IPS DF 19.7 (cell line): Measurements from ENCODE around the gene PRPH2.
A peak's percentile ranks its signal among the peaks of the same experiment; 100 is the strongest.

ENCODE experiments used
- DNase-seq: peaks from one replicate; pipeline ENCODE4 v3.0.0-alpha.2; 2013; ENCODE audit warnings: low read depth, low spot score

Gene PRPH2

GRCh38 chr6:42722497-42722896, at the start of gene PRPH2:
TSS of gene PRPH2 (minus strand) at chr6:42722597. CDS start at chr6:42722334, 263 bp downstream.
- DNase-seq = no peak

- DNase-seq = no peak
These were observed 49.3 kb upstream of the PRPH2 start for GRCh38 chr6:42771741-42772100.

- no peak for DNase-seq
These were observed 47.4 kb upstream of the PRPH2 start for GRCh38 chr6:42769836-42770235.

GRCh38 chr6:42769051-42769450, 46.7 kb upstream of the PRPH2 start:
- no peak for DNase-seq

- no peak for DNase-seq
These were observed 43.8 kb upstream of the PRPH2 start for GRCh38 chr6:42766163-42766670.

- DNase-seq = no peak
These were observed 42.7 kb upstream of the PRPH2 start for GRCh38 chr6:42764911-42765648.

GRCh38 chr6:42762950-42763349, 40.6 kb upstream of the PRPH2 start:
- no peak for DNase-seq

- DNase-seq = no peak
These were observed 40.0 kb upstream of the PRPH2 start for GRCh38 chr6:42762426-42762859.

- no peak for DNase-seq
These were observed 39.1 kb upstream of the PRPH2 start for GRCh38 chr6:42761287-42762067.

GRCh38 chr6:42758756-42759430, 36.5 kb upstream of the PRPH2 start:
- no peak for DNase-seq

- DNase-seq = no peak
These were observed 34.3 kb upstream of the PRPH2 start for GRCh38 chr6:42756722-42757121.

GRCh38 chr6:42754759-42755158, 32.4 kb upstream of the PRPH2 start:
- DNase-seq = no peak

- DNase-seq = no peak
These were observed 28.7 kb upstream of the PRPH2 start for GRCh38 chr6:42751055-42751454.

GRCh38 chr6:42748203-42748898, 26.0 kb upstream of the PRPH2 start:
- no peak for DNase-seq

- DNase-seq = peak; percentile 74
These were observed 24.3 kb upstream of the PRPH2 start for GRCh38 chr6:42746463-42747391.

- DNase-seq = peak; percentile 91
These were observed 23.5 kb upstream of the PRPH2 start, which contains the start of gene TBCC for GRCh38 chr6:42745640-42746462. TSS of gene TBCC (minus strand) at chr6:42746103. CDS start at chr6:42746073, 30 bp downstream.

GRCh38 chr6:42745083-42745639, 22.8 kb upstream of the PRPH2 start:
- DNase-seq = no peak

GRCh38 chr6:42744351-42744893, 22.0 kb upstream of the PRPH2 start:
- DNase-seq = no peak
